H9 (cell line): ENCODE measurements around the gene NPHP1. TPM values are rescaled to one million over a fixed set of nuclear protein-coding genes. Genes with fewer than 3 reads are reported as not detected.

Experiments
- DNase-seq: peaks from one replicate; pipeline ENCODE4 v3.0.0-alpha.2; 2017
- H2AFZ ChIP-seq: one replicate; pipeline ENCODE4 v1.6.1; 2013; ENCODE audit warnings: mild to moderate bottlenecking, low read length, control low read depth, moderate library complexity
- H2AK5ac ChIP-seq: 2 replicates; pipeline ENCODE4 v1.6.1; 2013; ENCODE audit warnings: low read length, control low read depth, mixed read lengths; ENCODE audit not compliant: insufficient read length
- H2BK120ac ChIP-seq: one replicate; pipeline ENCODE4 v1.6.1; 2013; ENCODE audit warnings: low read depth, mild to moderate bottlenecking, low read length, control low read depth, inconsistent platforms; ENCODE audit not compliant: poor library complexity, severe bottlenecking
- H2BK12ac ChIP-seq: 2 replicates; pipeline ENCODE4 v1.6.1; 2013; ENCODE audit warnings: low read length, control low read depth, mixed read lengths, low read depth; ENCODE audit not compliant: insufficient read length
- H2BK15ac ChIP-seq: 2 replicates; pipeline ENCODE4 v1.6.1; 2013; ENCODE audit warnings: low read depth, low read length, control low read depth
- H2BK20ac ChIP-seq: one replicate; pipeline ENCODE4 v1.6.1; 2013; ENCODE audit warnings: low read depth, mild to moderate bottlenecking, low read length, control low read depth, inconsistent platforms; ENCODE audit not compliant: poor library complexity, severe bottlenecking
- H2BK5ac ChIP-seq: 2 replicates; pipeline ENCODE4 v1.6.1; 2013; ENCODE audit warnings: low read length, control low read depth, mixed read lengths; ENCODE audit not compliant: insufficient read length
- H3K14ac ChIP-seq: 2 replicates; pipeline ENCODE4 v1.6.1; 2013; ENCODE audit warnings: low read length, control low read depth; ENCODE audit not compliant: insufficient read depth
- H3K18ac ChIP-seq: 2 replicates; pipeline ENCODE4 v1.6.1; 2013; ENCODE audit warnings: low read depth, mild to moderate bottlenecking, mixed read lengths, low read length, control low read depth; ENCODE audit not compliant: insufficient read length
- H3K23ac ChIP-seq: 2 replicates; pipeline ENCODE4 v1.6.1; 2013; ENCODE audit warnings: low read length, control low read depth, mixed read lengths, low read depth; ENCODE audit not compliant: insufficient read length
- H3K23me2 ChIP-seq: 2 replicates; pipeline ENCODE4 v1.6.1; 2013; ENCODE audit warnings: low read depth, mild to moderate bottlenecking, mixed read lengths, low read length, control low read depth; ENCODE audit not compliant: insufficient read length, poor library complexity, severe bottlenecking
- H3K27ac ChIP-seq: 2 replicates; pipeline ENCODE4 v1.5.1; 2013; ENCODE audit warnings: low read length, control low read depth, mixed read lengths, low read depth; ENCODE audit not compliant: insufficient read length
- H3K27me3 ChIP-seq: 2 replicates; pipeline ENCODE4 v1.6.1; 2013; ENCODE audit warnings: low read length, control low read depth, inconsistent platforms; ENCODE audit not compliant: insufficient read depth
- H3K4ac ChIP-seq: 2 replicates; pipeline ENCODE4 v1.6.1; 2013; ENCODE audit warnings: low read depth, mild to moderate bottlenecking, control low read depth, inconsistent platforms, low read length, moderate library complexity
- H3K4me1 ChIP-seq: 2 replicates; pipeline ENCODE4 v1.6.1; 2013; ENCODE audit warnings: low read length, control low read depth, inconsistent platforms; ENCODE audit not compliant: insufficient read depth
- H3K4me2 ChIP-seq: 2 replicates; pipeline ENCODE4 v1.6.1; 2013; ENCODE audit warnings: low read length, control low read depth, mixed read lengths; ENCODE audit not compliant: insufficient read length, insufficient read depth
- H3K56ac ChIP-seq: 2 replicates; pipeline ENCODE4 v1.6.1; 2013; ENCODE audit warnings: low read depth, mild to moderate bottlenecking, mixed read lengths, low read length, control low read depth; ENCODE audit not compliant: insufficient read length
- H3K79me1 ChIP-seq: 2 replicates; pipeline ENCODE4 v1.6.1; 2013; ENCODE audit warnings: low read depth, mild to moderate bottlenecking, moderate library complexity, low read length, control low read depth, inconsistent platforms; ENCODE audit not compliant: insufficient read depth, poor library complexity, severe bottlenecking
- H3K79me2 ChIP-seq: 2 replicates; pipeline ENCODE4 v1.6.1; 2013; ENCODE audit warnings: low read length, control low read depth, inconsistent platforms; ENCODE audit not compliant: insufficient read depth
- H3K9ac ChIP-seq: 2 replicates; pipeline ENCODE4 v1.6.1; 2013; ENCODE audit warnings: low read length, control low read depth, mixed read lengths; ENCODE audit not compliant: insufficient read length; ENCODE audit errors: extremely low read depth
- H3K9me3 ChIP-seq: one replicate; pipeline ENCODE4 v1.6.1; 2013; ENCODE audit warnings: low read depth, low read length, inconsistent platforms; ENCODE audit not compliant: control insufficient read depth
- H3T11ph ChIP-seq: one replicate; pipeline ENCODE4 v1.6.1; 2013; ENCODE audit warnings: mild to moderate bottlenecking, low read length, control low read depth, inconsistent platforms
- H4K20me1 ChIP-seq: one replicate; pipeline ENCODE4 v1.6.1; 2013; ENCODE audit not compliant: control insufficient read depth, insufficient read length, insufficient read depth
- H4K5ac ChIP-seq: 2 replicates; pipeline ENCODE4 v1.6.1; 2013; ENCODE audit warnings: low read depth, mild to moderate bottlenecking, mixed read lengths, low read length, control low read depth; ENCODE audit not compliant: insufficient read length
- H4K8ac ChIP-seq: replicated peaks from 2 replicates; pipeline ENCODE4 v1.6.1; 2013; ENCODE audit warnings: low read length, control low read depth, mixed read lengths, low read depth; ENCODE audit not compliant: insufficient read length
- H4K91ac ChIP-seq: 2 replicates; pipeline ENCODE4 v1.6.1; 2013; ENCODE audit warnings: low read depth, mild to moderate bottlenecking, moderate library complexity, mixed read lengths, low read length, control low read depth; ENCODE audit not compliant: insufficient read length
- H3K27ac Mint-ChIP-seq, 3 experiments: 2 replicates in 2 of 3; 3 replicates in 1 of 3; pipeline ENCODE4 v1.8.0; 2020 to 2021; ENCODE audit warnings: mixed read lengths in 3 of 3, mild to moderate bottlenecking in 1 of 3, moderate library complexity in 1 of 3
- H3K27me3 Mint-ChIP-seq: 2 replicates; pipeline ENCODE4 v1.8.0; 2021; ENCODE audit warnings: low read depth, mild to moderate bottlenecking, moderate library complexity, mixed read lengths
- H3K36me3 Mint-ChIP-seq, 3 experiments: 2 replicates in 2 of 3; 3 replicates in 1 of 3; pipeline ENCODE4 v1.8.0; 2020 to 2021; ENCODE audit warnings: low read depth in 3 of 3, mixed read lengths in 3 of 3; ENCODE audit not compliant: insufficient read depth in 1 of 3
- H3K4me1 Mint-ChIP-seq, 2 experiments: 2 replicates each; pipeline ENCODE4 v1.8.0; 2020; ENCODE audit warnings: mixed read lengths in 2 of 2
- H3K4me3 Mint-ChIP-seq, 2 experiments: 2 replicates in 1 of 2; 3 replicates in 1 of 2; pipeline ENCODE4 v1.8.0; 2020 to 2021; ENCODE audit warnings: mild to moderate bottlenecking in 2 of 2, mixed read lengths in 2 of 2, moderate library complexity in 1 of 2
- H3K9me3 Mint-ChIP-seq, 2 experiments: 2 replicates in 1 of 2; 3 replicates in 1 of 2; pipeline ENCODE4 v1.8.0; 2020; ENCODE audit warnings: mild to moderate bottlenecking in 2 of 2, mixed read lengths in 2 of 2, moderate library complexity in 1 of 2
- WGBS: extraction: QIAGEN DNeasy Blood & Tissue Kit; methylation state at CpG from one replicate; pipeline ENCODE4 v1.1.7; 2013; ENCODE audit warnings: missing lambda C conversion rate, low lambda C conversion rate, mixed read lengths; ENCODE audit not compliant: insufficient read length; ENCODE audit errors: extremely low coverage; 5-methylcytosine and 5-hydroxymethylcytosine counted together
- total RNA-seq: library from RNA; stranded (reverse); gene quantifications from 2 replicates; pipeline ENCODE4 v1.2.1, GENCODE V29; 2021
- TF ChIP-seq, protein P1 (sequence below): fragments of 200-600 bp; sonication (generic); conservative IDR thresholded peaks from 3 replicates; pipeline ENCODE4 v1.8.0; 2021; ENCODE audit warnings: antibody characterized with exemption, mild to moderate bottlenecking

NPHP1 gene
- total RNA-seq, 1 experiment from 2014 or later: 2.1 TPM

DNA sequence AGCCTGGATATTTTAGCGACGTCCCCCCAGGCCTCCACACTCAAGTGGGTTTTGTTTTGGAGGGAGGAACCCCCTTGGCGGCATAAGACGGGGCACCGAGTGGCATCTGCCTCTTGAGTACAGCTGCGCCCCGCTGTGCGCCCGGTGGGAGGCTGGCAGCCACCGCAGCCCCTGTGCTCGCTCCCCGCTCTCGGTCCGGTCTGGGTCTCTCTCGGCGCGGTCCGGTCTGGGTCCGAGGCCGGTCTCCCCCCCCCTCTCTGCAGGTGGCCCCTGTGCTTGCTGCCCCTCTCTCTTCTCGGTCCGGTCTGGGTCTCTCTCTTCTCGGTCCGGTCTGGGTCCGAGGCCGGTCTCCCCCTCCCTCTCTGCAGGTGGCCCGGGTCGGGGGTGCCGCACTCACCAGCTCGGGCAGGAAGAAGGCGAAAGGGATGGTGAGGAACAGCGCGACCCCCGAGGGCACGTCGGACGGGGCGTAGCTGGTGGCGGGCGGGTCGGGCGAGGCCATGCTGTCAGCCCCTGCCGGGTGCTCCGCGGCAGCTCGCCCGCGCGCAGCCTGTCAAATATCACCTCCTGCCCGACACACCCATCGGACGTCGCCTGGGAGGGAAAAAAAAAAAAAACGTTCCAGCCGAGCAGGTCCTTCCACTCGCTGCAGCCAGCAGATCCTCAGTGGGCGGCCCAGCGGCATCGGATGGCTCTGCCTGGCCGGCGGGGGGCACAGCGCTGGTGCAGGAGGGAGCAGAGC lies 89.4 kb downstream of the NPHP1 start, which contains the start of gene MALL:
TSS of gene MALL (minus strand) at position 532 of the 742 bp plus-strand sequence. CDS start at position 502, 30 bp downstream.
- H4K91ac ChIP-seq: no peak within 1 kb of the TSS
- H3K4ac ChIP-seq: no peak within 1 kb of the TSS
- H2BK120ac ChIP-seq: no peak within 1 kb of the TSS
- H3K4me1 Mint-ChIP-seq: peaks cover 10 to 15% of the 10 kb centered on the region in 2 experiments
- H3K36me3 Mint-ChIP-seq: no peaks in the 10 kb centered on the region; a peak in 1 of 7 replicates
- H2AK5ac ChIP-seq: no peak within 1 kb of the TSS
- peaks cover 8% of the 10 kb centered on the region; the same call in 1 of the 2 replicates for H3K27me3 ChIP-seq
- H3K14ac ChIP-seq: no peak within 1 kb of the TSS
- no peak within 1 kb of the TSS for H3K18ac ChIP-seq
- no peaks in the 10 kb centered on the region for H4K20me1 ChIP-seq
- no peak within 1 kb of the TSS for H2BK15ac ChIP-seq
- TF ChIP-seq, protein P1, sequence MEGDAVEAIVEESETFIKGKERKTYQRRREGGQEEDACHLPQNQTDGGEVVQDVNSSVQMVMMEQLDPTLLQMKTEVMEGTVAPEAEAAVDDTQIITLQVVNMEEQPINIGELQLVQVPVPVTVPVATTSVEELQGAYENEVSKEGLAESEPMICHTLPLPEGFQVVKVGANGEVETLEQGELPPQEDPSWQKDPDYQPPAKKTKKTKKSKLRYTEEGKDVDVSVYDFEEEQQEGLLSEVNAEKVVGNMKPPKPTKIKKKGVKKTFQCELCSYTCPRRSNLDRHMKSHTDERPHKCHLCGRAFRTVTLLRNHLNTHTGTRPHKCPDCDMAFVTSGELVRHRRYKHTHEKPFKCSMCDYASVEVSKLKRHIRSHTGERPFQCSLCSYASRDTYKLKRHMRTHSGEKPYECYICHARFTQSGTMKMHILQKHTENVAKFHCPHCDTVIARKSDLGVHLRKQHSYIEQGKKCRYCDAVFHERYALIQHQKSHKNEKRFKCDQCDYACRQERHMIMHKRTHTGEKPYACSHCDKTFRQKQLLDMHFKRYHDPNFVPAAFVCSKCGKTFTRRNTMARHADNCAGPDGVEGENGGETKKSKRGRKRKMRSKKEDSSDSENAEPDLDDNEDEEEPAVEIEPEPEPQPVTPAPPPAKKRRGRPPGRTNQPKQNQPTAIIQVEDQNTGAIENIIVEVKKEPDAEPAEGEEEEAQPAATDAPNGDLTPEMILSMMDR: no peak
- H3K4me1 ChIP-seq: peaks cover 3% of the 10 kb centered on the region; the same call in 1 of the 2 replicates
- peaks cover 9% of the 10 kb centered on the region for H3K23me2 ChIP-seq
- DNase-seq: peak; percentile 51
- no peak within 1 kb of the TSS for H3K23ac ChIP-seq
- no peak within 1 kb of the TSS for H3K27ac Mint-ChIP-seq
- H2AFZ ChIP-seq: no peak within 1 kb of the TSS
- H3K79me2 ChIP-seq: no peaks in the 10 kb centered on the region
- no peak within 1 kb of the TSS for H4K5ac ChIP-seq
- no peak within 1 kb of the TSS for H2BK5ac ChIP-seq
- H3K9ac ChIP-seq: no peak within 1 kb of the TSS
- no peak within 1 kb of the TSS for H3K27ac ChIP-seq
- H3K56ac ChIP-seq: no peak within 1 kb of the TSS
- H3K9me3 ChIP-seq: no peaks in the 10 kb centered on the region
- no peak within 1 kb of the TSS for H2BK12ac ChIP-seq
- no peaks in the 10 kb centered on the region for H3K79me1 ChIP-seq
- peak within 1 kb of the TSS; percentile 51 for H3K4me2 ChIP-seq
- H4K8ac ChIP-seq: no peak within 1 kb of the TSS
- no peak within 1 kb of the TSS for H2BK20ac ChIP-seq
- H3K4me3 Mint-ChIP-seq: peak within 1 kb of the TSS; percentile 53 to 76
- H3K27me3 Mint-ChIP-seq: peaks cover 88% of the 10 kb centered on the region
- H3K9me3 Mint-ChIP-seq: peaks cover 0 to 2% of the 10 kb centered on the region in 2 experiments; a peak in 1 of 5 replicates
- no peak within 1 kb of the TSS for H3T11ph ChIP-seq
- WGBS: no CpG with 5 or more reads among the region's 62 CpGs
